LNCAP (cell line): Measurements from ENCODE around the gene RHBDD2.

Source experiments
- CTCF ChIP-seq: fragments of 450-650 bp; IDR thresholded peaks from 2 replicates; pipeline ENCODE4 v1.5.1; 2017; ENCODE audit warnings: mild to moderate bottlenecking

RHBDD2 gene

GRCh38 chr7:75878769-75879611 lies at the start of gene RHBDD2:
RHBDD2 (plus strand) TSS chr7:75879034; CDS start chr7:75879083, 49 bp downstream.
- no peak for TF ChIP-seq CTCF

GRCh38 chr7:75830978-75831377 lies 47.9 kb upstream of the RHBDD2 start:
- no peak for TF ChIP-seq CTCF

GRCh38 chr7:75835688-75836285 lies 43.0 kb upstream of the RHBDD2 start:
- no peak for TF ChIP-seq CTCF

- TF ChIP-seq CTCF: no peak
These were observed 42.0 kb upstream of the RHBDD2 start for GRCh38 chr7:75836798-75837197.

- no peak for TF ChIP-seq CTCF
These were observed 38.8 kb upstream of the RHBDD2 start for GRCh38 chr7:75840029-75840428.

GRCh38 chr7:75842836-75843446 lies 35.9 kb upstream of the RHBDD2 start:
- TF ChIP-seq CTCF: no peak

- no peak for TF ChIP-seq CTCF
These were observed 35.2 kb upstream of the RHBDD2 start for GRCh38 chr7:75843613-75844116.
